ENCODE results near the gene HLA-DRA. TPM values are rescaled to one million over a fixed set of nuclear protein-coding genes. Genes with fewer than 3 reads are reported as not detected.
"Not testable (repeated sequence)": the region's sequence is repeated elsewhere in the genome, so short reads cannot be mapped to it uniquely, and the experiment has no call there.

The HLA-DRA gene
- total RNA-seq, 1 donor from 2014 or later = 0.28 TPM

GRCh38 chr6:32459781-32460424 lies 20.2 kb downstream of the HLA-DRA start:
- Mint-ChIP-seq H3K27ac (ENCODE audit: unreplicated experiment) (no peak overlapping the region), H3K9me3 (ENCODE audit: unreplicated experiment) (no peaks in the 10 kb centered on the region), H3K27me3 (ENCODE audit: unreplicated experiment) (no peaks in the 10 kb centered on the region), H3K4me3 (ENCODE audit: unreplicated experiment) (no peak overlapping the region), H3K36me3 (ENCODE audit: low read depth, unreplicated experiment) (no peaks in the 10 kb centered on the region), H3K4me1 (ENCODE audit: unreplicated experiment) (no peaks in the 10 kb centered on the region)
- no peak for DNase-seq (ENCODE audit: low spot score)
- no peak for TF ChIP-seq CTCF (IDR thresholded peaks at IDR 0.05; ENCODE audit: unreplicated experiment)

DNA sequence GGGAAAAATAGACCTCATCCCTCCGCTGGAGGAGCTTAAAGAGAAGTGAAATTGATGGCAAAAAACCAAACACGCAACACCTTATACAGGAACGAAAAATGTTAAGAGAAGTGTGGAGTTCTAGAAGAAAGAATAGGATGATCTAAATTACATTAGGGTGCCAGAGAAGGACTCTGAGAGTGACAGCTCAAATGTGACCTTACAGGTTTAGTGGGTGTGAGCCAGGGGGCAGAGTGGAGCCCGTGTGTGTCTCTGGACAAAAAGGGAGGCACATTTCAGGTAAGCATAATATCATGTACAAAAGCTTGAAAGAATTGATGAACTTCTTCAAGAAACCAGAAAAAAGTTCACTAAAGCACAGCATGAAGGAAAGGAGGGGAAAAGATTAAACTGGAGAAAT lies 20.8 kb downstream of the HLA-DRA start:
- DNase-seq (ENCODE audit: low spot score) = no peak
- TF ChIP-seq CTCF (IDR thresholded peaks at IDR 0.05; ENCODE audit: unreplicated experiment) = no peak
- Mint-ChIP-seq H3K4me3 (ENCODE audit: unreplicated experiment) (no peak overlapping the region), H3K27me3 (ENCODE audit: unreplicated experiment) (no peaks in the 10 kb centered on the region), H3K9me3 (ENCODE audit: unreplicated experiment) (no peaks in the 10 kb centered on the region), H3K36me3 (ENCODE audit: low read depth, unreplicated experiment) (no peaks in the 10 kb centered on the region), H3K27ac (ENCODE audit: unreplicated experiment) (no peak overlapping the region), H3K4me1 (ENCODE audit: unreplicated experiment) (no peaks in the 10 kb centered on the region)

DNA sequence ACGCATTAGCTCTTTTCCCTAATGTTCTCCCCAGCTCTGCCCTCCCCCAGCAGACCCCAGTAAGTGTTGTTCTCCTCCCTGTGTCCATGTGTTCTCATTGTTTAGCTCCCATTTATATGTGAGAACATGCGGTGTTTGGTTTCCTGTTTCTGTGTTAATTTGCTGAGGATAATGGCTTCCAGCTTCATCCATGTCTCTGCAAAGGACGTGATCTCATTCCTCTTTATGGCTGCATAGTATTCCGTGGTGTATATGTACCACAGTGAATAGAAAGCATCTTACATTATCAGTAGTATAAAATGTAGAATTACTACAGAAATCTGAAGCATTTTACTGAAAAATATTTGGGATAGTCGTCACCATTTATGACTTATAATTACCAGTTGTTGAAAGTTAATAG lies 21.8 kb downstream of the HLA-DRA start:
- no peaks in the 10 kb centered on the region for H3K27me3 Mint-ChIP-seq (ENCODE audit: unreplicated experiment)
- no peak for DNase-seq (ENCODE audit: low spot score)
- H3K27ac Mint-ChIP-seq (ENCODE audit: unreplicated experiment) = no peak overlapping the region
- no peaks in the 10 kb centered on the region for H3K4me1 Mint-ChIP-seq (ENCODE audit: unreplicated experiment)
- TF ChIP-seq CTCF (IDR thresholded peaks at IDR 0.05; ENCODE audit: unreplicated experiment) = no peak
- no peaks in the 10 kb centered on the region for H3K36me3 Mint-ChIP-seq (ENCODE audit: low read depth, unreplicated experiment)
- no peak overlapping the region for H3K4me3 Mint-ChIP-seq (ENCODE audit: unreplicated experiment)
- H3K9me3 Mint-ChIP-seq (ENCODE audit: unreplicated experiment) = no peaks in the 10 kb centered on the region

GRCh38 chr6:32462609-32463008 lies 22.9 kb downstream of the HLA-DRA start:
- no peak for TF ChIP-seq CTCF (IDR thresholded peaks at IDR 0.05; ENCODE audit: unreplicated experiment)
- DNase-seq (ENCODE audit: low spot score) = no peak
- Mint-ChIP-seq H3K4me1 (ENCODE audit: unreplicated experiment) (no peaks in the 10 kb centered on the region), H3K27ac (ENCODE audit: unreplicated experiment) (no peak overlapping the region), H3K4me3 (ENCODE audit: unreplicated experiment) (no peak overlapping the region), H3K27me3 (ENCODE audit: unreplicated experiment) (no peaks in the 10 kb centered on the region), H3K9me3 (ENCODE audit: unreplicated experiment) (no peaks in the 10 kb centered on the region), H3K36me3 (ENCODE audit: low read depth, unreplicated experiment) (no peaks in the 10 kb centered on the region)

DNA sequence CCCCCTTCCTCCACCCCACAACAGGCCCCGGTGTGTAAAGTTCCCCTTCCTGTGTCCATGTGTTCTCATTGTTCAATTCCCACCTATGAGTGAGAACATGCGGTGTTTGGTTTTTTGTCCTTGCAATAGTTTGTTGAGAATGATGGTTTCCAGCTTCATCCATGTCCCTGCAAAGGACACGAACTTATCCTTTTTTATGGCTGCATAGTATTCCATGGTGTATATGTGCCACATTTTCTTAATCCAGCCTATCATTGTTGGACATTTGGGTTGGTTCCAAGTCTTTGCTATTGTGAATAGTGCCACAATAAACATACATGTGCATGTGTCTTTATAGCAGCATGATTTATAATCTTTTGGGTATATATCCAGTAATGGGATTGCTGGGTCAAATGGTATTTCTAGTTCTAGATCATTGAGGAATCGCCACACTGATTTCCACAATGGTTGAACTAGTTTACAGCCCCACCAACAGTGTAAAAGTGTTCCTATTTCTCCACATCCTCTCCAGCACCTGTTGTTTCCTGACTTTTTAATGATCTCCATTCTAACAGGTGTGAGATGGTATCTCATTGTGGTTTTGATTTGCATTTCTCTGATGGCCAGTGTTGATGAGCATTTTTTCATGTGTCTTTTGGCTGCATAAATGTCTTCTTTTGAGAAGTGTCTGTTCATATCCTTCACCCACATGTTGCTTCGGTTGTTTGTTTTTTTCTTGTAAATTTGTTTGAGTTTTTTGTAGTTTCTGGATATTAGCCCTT lies 28.2 kb downstream of the HLA-DRA start:
- not testable (repeated sequence) for H3K27me3 Mint-ChIP-seq (ENCODE audit: unreplicated experiment); DNase-seq (ENCODE audit: low spot score); H3K4me1 Mint-ChIP-seq (ENCODE audit: unreplicated experiment); H3K4me3 Mint-ChIP-seq (ENCODE audit: unreplicated experiment); H3K9me3 Mint-ChIP-seq (ENCODE audit: unreplicated experiment); H3K27ac Mint-ChIP-seq (ENCODE audit: unreplicated experiment); H3K36me3 Mint-ChIP-seq (ENCODE audit: low read depth, unreplicated experiment)

Measured in endothelial cell (in vitro differentiated cells).